Measurements from ENCODE around the gene GRIPAP1.

DNA sequence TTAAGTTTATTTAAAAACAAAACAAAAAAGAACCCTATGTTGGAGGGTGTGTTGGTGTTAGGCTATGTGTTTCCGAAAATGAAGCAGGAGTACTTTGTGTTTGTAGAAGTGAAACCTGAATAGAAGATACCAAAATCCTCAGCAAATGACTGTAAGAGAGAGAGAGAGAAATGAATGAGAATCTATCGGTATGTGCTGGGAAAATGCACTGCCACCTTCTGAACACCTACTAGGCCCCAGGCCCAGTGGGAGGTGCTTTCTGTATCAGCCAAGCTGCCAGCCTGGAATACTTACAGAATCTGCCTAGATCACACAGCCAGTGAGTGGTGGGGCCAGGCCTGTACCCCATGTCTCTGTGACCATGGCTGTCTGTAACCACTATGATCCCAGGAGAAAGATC is 68.3 kb downstream of the GRIPAP1 start:
- TF ChIP-seq, protein P1, sequence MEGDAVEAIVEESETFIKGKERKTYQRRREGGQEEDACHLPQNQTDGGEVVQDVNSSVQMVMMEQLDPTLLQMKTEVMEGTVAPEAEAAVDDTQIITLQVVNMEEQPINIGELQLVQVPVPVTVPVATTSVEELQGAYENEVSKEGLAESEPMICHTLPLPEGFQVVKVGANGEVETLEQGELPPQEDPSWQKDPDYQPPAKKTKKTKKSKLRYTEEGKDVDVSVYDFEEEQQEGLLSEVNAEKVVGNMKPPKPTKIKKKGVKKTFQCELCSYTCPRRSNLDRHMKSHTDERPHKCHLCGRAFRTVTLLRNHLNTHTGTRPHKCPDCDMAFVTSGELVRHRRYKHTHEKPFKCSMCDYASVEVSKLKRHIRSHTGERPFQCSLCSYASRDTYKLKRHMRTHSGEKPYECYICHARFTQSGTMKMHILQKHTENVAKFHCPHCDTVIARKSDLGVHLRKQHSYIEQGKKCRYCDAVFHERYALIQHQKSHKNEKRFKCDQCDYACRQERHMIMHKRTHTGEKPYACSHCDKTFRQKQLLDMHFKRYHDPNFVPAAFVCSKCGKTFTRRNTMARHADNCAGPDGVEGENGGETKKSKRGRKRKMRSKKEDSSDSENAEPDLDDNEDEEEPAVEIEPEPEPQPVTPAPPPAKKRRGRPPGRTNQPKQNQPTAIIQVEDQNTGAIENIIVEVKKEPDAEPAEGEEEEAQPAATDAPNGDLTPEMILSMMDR (IDR thresholded peaks at IDR 0.05), result no peak
- no peak for TF ChIP-seq POLR2A (IDR thresholded peaks at IDR 0.05)
- no peak for TF ChIP-seq EP300 (IDR thresholded peaks at IDR 0.05)
- no peak for TF ChIP-seq POLR2AphosphoS5 (IDR thresholded peaks at IDR 0.05)
